HepG2 (cell line): ENCODE measurements around the gene ABCC9. TPM values are rescaled to one million over a fixed set of nuclear protein-coding genes. Genes with fewer than 3 reads are reported as not detected.

ENCODE experiments used
- ATAC-seq: fragments of 200-7000 bp; cut with Tn5 transposase; 3 replicates; pipeline ENCODE4 v1.9.1; 2020; ENCODE audit warnings: mild to moderate bottlenecking, moderate library complexity
- BruUV-seq: library from RNA; stranded (reverse); fragments of 400-500 nt; replicated peaks from 2 replicates; lab custom pipeline; 2021; lab: Mats Ljungman, UMichigan
- CTCF ChIA-PET: fragments of 300-600 bp; formaldehyde crosslinking; extraction: SDS; loops from one replicate; lab custom pipeline; 2021; ENCODE audit warnings: low total read pairs, inconsistent platforms, low intra/inter-chr PET ratio; lab: Yijun Ruan, JAX
- POLR2A ChIA-PET: fragments of 350-600 bp; sonication (Branson Sonifier 250); formaldehyde crosslinking; loops from one replicate; lab custom pipeline; 2020; ENCODE audit warnings: antibody characterized with exemption, inconsistent platforms; lab: Yijun Ruan, JAX
- DNase-seq: peaks from one replicate; pipeline ENCODE4 v3.0.0-alpha.2; 2015; ENCODE audit warnings: low spot score
- FAIRE-seq: peaks from 3 replicates; lab custom pipeline; 2011; peaks lifted over from hg19 to GRCh38; lab: Jason Lieb, UNC
- H2AFZ ChIP-seq: one replicate; pipeline ENCODE4 v1.6.1; 2011; ENCODE audit warnings: low read length, inconsistent platforms
- H3K27ac ChIP-seq: fragments of 300-600 bp; 3 replicates; pipeline ENCODE4 v1.8.0; 2011; ENCODE audit warnings: mixed run types, mild to moderate bottlenecking, mixed read lengths, low read length, inconsistent platforms; ENCODE audit not compliant: insufficient read depth; ENCODE audit errors: extremely low read length
- H3K27me3 ChIP-seq, 2 experiments: fragments of 200-600 bp in 1 of 2; 2 replicates in 1 of 2; 3 replicates in 1 of 2; pipeline versions ENCODE4 v1.6.0 to v1.8.0; 2011; ENCODE audit warnings: low read length in 2 of 2, mild to moderate bottlenecking in 2 of 2, moderate library complexity in 2 of 2, inconsistent platforms in 1 of 2; ENCODE audit not compliant: insufficient read depth in 2 of 2, control insufficient read depth in 1 of 2
- H3K36me3 ChIP-seq, 2 experiments: fragments of 200-600 bp in 1 of 2; replicated peaks in 1 of 2; 2 replicates in 1 of 2; 3 replicates in 1 of 2; pipeline versions ENCODE4 v1.5.1 to v1.8.0; 2011; ENCODE audit warnings: low read length in 2 of 2, inconsistent platforms in 1 of 2; ENCODE audit not compliant: insufficient read depth in 2 of 2, control insufficient read depth in 1 of 2
- H3K4me1 ChIP-seq: 2 replicates; pipeline ENCODE4 v1.5.1; 2012; ENCODE audit warnings: low read length, inconsistent platforms; ENCODE audit not compliant: insufficient read depth
- H3K4me2 ChIP-seq: 2 replicates; pipeline ENCODE4 v1.6.0; 2011; ENCODE audit warnings: low read depth, low read length, inconsistent platforms
- H3K4me3 ChIP-seq, 3 experiments: fragments of 200-600 bp in 1 of 3; sonication (generic), shearing (Covaris generic) in 1 of 3; replicated peaks in 1 of 3; 2 replicates each; pipeline ENCODE4 v1.5.1; 2011 to 2016; ENCODE audit warnings: low read length in 3 of 3, inconsistent platforms in 2 of 3, low read depth in 2 of 3, mild to moderate bottlenecking in 2 of 3, control low read depth in 1 of 3, mixed read lengths in 1 of 3; ENCODE audit not compliant: insufficient read depth in 1 of 3
- H3K79me2 ChIP-seq: one replicate; pipeline ENCODE4 v1.6.1; 2011; ENCODE audit warnings: low read length, inconsistent platforms; ENCODE audit not compliant: insufficient read depth
- H3K9ac ChIP-seq: 2 replicates; pipeline ENCODE4 v1.6.0; 2011; ENCODE audit warnings: mild to moderate bottlenecking, low read depth, low read length, inconsistent platforms; ENCODE audit not compliant: insufficient read depth
- H3K9me3 ChIP-seq: 2 replicates; pipeline ENCODE4 v1.5.1; 2012; ENCODE audit warnings: mild to moderate bottlenecking, low read length
- H4K20me1 ChIP-seq: 2 replicates; pipeline ENCODE4 v1.6.0; 2011; ENCODE audit warnings: inconsistent platforms, mild to moderate bottlenecking, low read length, moderate library complexity; ENCODE audit not compliant: insufficient read depth
- AKNA ChIP-seq: sonication (generic); formaldehyde crosslinking; IDR thresholded peaks from 2 replicates; pipeline ENCODE4 v1.4.0; 2020; ENCODE audit warnings: missing genetic modification reagents, borderline replicate concordance
- CBX5 ChIP-seq: sonication (generic); formaldehyde crosslinking; IDR thresholded peaks from 2 replicates; pipeline ENCODE4 v1.4.0; 2020; ENCODE audit warnings: missing genetic modification reagents, borderline replicate concordance
- ETV5 ChIP-seq: IDR thresholded peaks from 2 replicates; pipeline ENCODE4 v1.6.1; 2018; ENCODE audit warnings: missing biosample characterization, missing genetic modification reagents, inconsistent platforms, borderline replicate concordance
- HOXA9 ChIP-seq: sonication (generic); formaldehyde crosslinking; IDR thresholded peaks from 2 replicates; pipeline ENCODE4 v1.8.1; 2022; ENCODE audit warnings: missing genetic modification reagents, mild to moderate bottlenecking, moderate library complexity, borderline replicate concordance
- KIAA2018 ChIP-seq: sonication (generic); formaldehyde crosslinking; IDR thresholded peaks from 2 replicates; pipeline ENCODE4 v1.5.0; 2020; ENCODE audit warnings: mild to moderate bottlenecking, missing genetic modification reagents, borderline replicate concordance
- ZNF562 ChIP-seq: sonication (generic); formaldehyde crosslinking; IDR thresholded peaks from 2 replicates; pipeline ENCODE4 v1.8.0; 2022; ENCODE audit warnings: missing genetic modification reagents, borderline replicate concordance
- WGBS: methylation state at CpG from one replicate; pipeline ENCODE4 v1.1.6; 2017; ENCODE audit warnings: low lambda C conversion rate; 5-methylcytosine and 5-hydroxymethylcytosine counted together
- in situ Hi-C: cut with HindIII; loops from 2 replicates; pipeline ENCODE4 v1.10.0; 2017; ENCODE audit warnings: low pct_unique_long_range_greater_than_20kb; ENCODE audit not compliant: extremely low pct_ligation_motif_present
- intact Hi-C: fragments of 100-400 bp; cut with micrococcal nuclease; formaldehyde crosslinking; loops from one replicate; pipeline ENCODE4 v1.10.0; 2022; ENCODE audit not compliant: unreplicated experiment
- polyA plus RNA-seq, 8 experiments: library from polyadenylated mRNA; depleted of rRNA in 3 of 8; stranded (reverse) in 7 of 8; unstranded in 1 of 8; fragments of >200 nt; fragmentation: Illumina TruSeq in 4 of 8; extraction: Trizol in 4 of 8; gene quantifications; 2 replicates each; pipeline versions ENCODE4 v1.2.1 to v1.2.3, GENCODE V29; 2011 to 2016; ENCODE audit warnings: low read depth in 4 of 8, missing spikeins in 1 of 8, mixed read lengths in 1 of 8; ENCODE audit not compliant: insufficient read depth in 1 of 8
- total RNA-seq, 5 experiments: library from RNA; depleted of rRNA; stranded (reverse); fragments of >200 nt; fragmentation: Illumina TruSeq; extraction: Trizol; gene quantifications; 2 replicates each; pipeline ENCODE4 v1.2.3, GENCODE V29; 2016; ENCODE audit warnings: low read depth in 1 of 5

Gene ABCC9
- total and polyA plus RNA-seq, 2 of the 13 experiments (the other 11 are each of a cell fraction or from before 2014, with no cell fraction given): not detected

- Histone ChIP-seq H3K27ac (no peak overlapping the region), H3K79me2 (no peaks in the 10 kb centered on the region), H3K9me3 (no peaks in the 10 kb centered on the region), H3K4me1 (no peaks in the 10 kb centered on the region), H3K36me3 (no peaks in the 10 kb centered on the region), H4K20me1 (no peaks in the 10 kb centered on the region), H3K4me2 (no peak overlapping the region), H3K4me3 (no peak overlapping the region), H3K9ac (no peak overlapping the region), H2AFZ (no peak overlapping the region), H3K27me3 (no peaks in the 10 kb centered on the region)
- TF ChIP-seq ETV5 (no peak), AKNA (no peak), KIAA2018 (CRISPR knock-in tag) (no peak), HOXA9 (CRISPR knock-in tag) (no peak), CBX5 (CRISPR knock-in tag) (no peak), ZNF562 (CRISPR knock-in tag) (no peak)
- ChIA-PET POLR2A (no interaction called here), CTCF (no interaction called here)
- no peak for DNase-seq
- FAIRE-seq: no peak
- ATAC-seq: no peak
- 3% methylated on average over 4 of the region's 4 CpGs for WGBS
- intact Hi-C loops: no loop called here
- in situ Hi-C loops: no loop called here
- no TSS peak for BruUV-seq
Observed at GRCh38 chr12:21831791-21832344, 109.4 kb downstream of the ABCC9 start.
